Activated CD8-positive, alpha-beta memory T cell treated with anti-CD3 and anti-CD28 coated beads, Interleukin-2, amount 50 U/mL, for 48 hours (primary cell): Measurements from ENCODE around the gene ARIH2.

Source experiments
- DNase-seq: peaks from one replicate; pipeline ENCODE4 v3.0.0-alpha.2; 2020

The ARIH2 gene

GRCh38 chr3:48929358-48930035, 10.9 kb downstream of the ARIH2 start:
- DNase-seq = no peak

- no peak for DNase-seq
These were observed 11.9 kb downstream of the ARIH2 start for GRCh38 chr3:48930590-48930989.

- no peak for DNase-seq
These were observed 13.4 kb downstream of the ARIH2 start for GRCh38 chr3:48931944-48932580.

DNA sequence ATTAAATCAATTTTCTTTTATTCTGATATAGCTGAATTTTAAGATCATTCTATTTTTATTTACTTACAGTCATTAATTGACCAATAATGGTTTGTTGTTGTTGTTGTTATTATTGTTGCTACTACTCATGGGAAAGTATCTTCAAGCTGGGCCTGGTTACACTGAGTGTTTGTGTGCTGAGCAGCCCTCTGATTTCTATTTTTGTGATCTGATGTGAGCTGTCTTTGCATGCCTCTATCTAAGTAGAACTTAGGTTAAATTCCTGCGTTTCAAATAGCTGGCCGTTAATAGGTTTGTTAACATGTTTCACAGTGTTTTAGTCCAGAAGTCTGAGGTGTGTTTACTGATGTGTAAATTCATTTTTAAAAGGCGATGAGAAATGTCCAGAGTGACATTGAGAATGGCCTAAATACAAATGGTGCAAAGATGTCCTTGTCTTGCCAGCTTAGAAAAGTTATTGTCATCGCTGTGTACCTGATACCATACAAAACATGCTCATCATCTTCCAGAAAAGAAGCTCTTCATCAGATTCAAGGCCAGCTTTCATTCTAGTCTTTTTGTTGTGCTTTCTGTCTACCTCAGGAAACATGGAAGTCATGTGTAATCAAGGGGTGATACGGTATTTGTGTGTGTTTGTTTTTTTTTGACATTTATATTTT, 15.8 kb downstream of the ARIH2 start:
- DNase-seq = no peak

DNA sequence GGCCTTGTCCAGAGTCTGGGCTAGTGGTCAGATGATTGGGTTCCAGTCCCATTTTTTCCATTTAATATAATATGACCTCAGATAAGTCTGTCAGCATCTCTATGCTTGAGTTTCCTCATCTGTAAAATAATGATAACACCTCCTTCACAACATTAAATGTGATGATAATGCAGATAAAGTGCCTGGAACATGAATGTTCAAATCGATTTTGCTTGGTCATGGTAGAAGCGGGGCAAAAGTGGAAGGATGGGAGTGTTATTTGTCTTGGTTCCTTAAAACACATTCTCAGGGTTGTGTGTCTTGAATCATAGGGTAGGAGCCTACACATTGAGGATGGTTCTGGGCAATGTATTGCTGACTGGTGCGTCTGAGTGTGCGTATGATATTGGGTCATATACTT, 16.9 kb downstream of the ARIH2 start:
- DNase-seq = no peak

GRCh38 chr3:48938156-48938555, 19.5 kb downstream of the ARIH2 start:
- no peak for DNase-seq

DNA sequence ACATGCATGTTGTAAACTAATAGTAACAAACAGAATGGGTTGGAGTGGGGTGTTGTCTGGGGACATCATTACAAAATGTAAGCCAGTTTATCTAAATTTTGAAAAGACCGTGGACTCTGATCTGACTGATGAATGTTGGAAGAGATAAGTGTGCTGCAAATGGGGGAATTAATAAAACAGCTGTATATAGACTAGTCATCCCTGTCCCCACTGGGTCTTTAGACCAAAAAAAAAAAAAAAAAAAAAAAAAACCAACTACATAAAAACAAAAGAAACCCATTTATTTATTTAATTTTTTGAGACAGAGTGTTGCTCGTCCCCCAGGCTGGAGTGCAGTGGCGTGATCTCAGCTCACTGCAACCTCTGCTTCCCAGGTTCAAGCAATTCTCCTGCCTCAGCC, 20.0 kb downstream of the ARIH2 start:
- DNase-seq = no peak

DNA sequence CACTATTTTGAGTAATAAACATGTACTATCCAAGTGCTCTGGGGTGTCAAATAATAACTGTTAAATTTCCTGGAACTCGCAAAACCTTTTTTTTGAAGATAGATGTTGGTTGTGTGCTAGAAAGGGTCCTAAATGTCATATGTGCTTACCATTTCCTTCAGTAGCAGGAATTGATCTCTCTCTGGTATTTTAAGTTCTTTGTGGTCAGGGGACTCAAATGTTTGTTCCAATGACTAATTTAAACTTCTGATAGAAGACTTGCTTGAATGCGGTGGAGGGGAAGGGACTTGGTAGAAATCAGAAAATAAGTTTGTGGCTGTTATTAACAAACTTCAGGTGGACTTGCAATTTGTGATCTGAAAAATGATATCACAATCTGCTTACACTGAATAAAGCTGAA, 26.8 kb downstream of the ARIH2 start:
- no peak for DNase-seq

DNA sequence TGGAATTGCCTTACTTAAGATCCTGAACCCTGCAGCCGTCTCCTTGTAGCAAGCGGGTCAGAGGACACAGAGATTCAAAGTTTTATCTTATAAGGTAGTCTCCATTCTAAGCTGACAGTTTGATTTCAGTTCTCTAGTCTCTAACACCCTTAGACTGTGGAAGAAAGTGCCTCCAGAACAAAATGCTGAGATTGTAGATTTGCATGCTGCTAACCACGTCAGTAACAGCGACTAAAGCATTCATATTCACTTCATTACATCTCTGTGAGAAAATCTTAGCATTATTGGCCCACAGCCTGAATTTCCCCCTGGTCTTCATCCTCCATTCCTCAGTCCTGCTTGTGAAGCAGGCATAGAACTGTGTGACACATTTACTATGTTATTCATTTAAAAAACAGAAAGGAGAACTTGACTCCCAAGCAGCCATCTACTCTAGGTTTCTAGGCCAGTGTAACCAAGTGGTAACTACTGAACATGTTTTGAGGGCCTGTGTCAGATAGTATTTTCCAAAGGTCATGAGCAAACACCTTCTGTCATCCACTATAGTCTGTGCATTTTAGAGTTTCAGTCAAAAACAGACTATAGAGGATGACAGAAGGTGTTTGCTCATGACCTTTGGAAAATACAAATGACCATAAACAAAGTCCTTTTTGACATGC, 27.4 kb downstream of the ARIH2 start:
- DNase-seq = no peak

DNA sequence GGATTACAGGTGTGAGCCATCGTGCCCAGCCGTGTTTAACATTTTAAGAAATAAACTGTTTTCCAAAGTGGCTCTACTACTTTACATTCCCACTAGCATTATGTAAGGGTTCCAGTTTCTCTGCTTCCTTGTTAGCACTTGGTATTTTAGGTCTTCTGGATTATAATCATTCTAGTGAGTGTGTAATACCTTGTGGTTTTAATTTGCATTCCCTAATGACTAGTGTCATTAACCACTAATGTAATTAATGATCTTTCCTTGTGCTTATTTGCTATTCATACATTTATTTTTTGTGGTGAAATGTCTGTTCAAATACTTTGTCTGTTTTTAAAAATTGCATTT, 30.7 kb downstream of the ARIH2 start:
- DNase-seq = no peak

DNA sequence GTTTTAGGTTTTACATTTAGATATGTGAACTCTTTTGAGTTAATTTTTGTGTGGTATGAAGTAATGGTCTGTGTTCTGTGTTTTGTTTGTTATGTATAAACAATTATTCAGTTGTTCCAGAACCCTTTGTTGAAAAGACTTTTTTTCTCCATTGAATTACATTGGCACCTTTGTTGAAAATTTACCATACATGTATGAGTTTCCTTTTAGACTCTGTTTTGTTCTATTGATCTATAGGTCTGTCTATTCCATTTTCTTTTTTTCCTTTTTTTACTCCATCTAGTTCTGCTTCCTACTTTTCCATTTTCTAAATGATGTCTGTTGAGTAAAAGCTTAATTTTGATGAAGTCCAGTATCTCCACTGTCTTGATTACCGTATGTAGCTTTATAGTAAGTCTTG, 31.4 kb downstream of the ARIH2 start:
- DNase-seq = no peak

GRCh38 chr3:48951764-48952163, 33.1 kb downstream of the ARIH2 start:
- no peak for DNase-seq

- DNase-seq = no peak
These were observed 34.0 kb downstream of the ARIH2 start for GRCh38 chr3:48952510-48953118.

GRCh38 chr3:48957006-48957705, 38.5 kb downstream of the ARIH2 start:
- DNase-seq = no peak

- DNase-seq = no peak
These were observed 42.3 kb downstream of the ARIH2 start for GRCh38 chr3:48960841-48961413.

DNA sequence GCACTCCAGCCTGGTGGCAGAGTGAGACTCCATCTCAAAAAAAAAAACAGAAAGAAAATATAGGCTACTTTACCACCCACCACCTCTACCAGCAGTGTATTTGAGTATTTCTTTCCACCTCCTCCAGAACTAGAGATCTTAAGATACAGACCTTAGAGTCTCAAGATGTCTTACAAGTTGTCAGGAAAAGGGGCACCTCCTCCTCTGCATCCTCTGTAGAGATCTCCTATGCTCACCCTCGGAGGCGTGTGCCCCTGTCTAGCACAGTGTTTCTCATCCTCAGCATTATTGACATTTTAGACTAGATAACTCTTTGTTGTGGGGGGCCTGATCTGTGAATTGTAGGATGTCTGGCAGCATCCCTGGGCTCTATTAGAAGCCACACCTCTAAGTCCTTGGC, 43.7 kb downstream of the ARIH2 start:
- DNase-seq = peak; percentile 26

DNA sequence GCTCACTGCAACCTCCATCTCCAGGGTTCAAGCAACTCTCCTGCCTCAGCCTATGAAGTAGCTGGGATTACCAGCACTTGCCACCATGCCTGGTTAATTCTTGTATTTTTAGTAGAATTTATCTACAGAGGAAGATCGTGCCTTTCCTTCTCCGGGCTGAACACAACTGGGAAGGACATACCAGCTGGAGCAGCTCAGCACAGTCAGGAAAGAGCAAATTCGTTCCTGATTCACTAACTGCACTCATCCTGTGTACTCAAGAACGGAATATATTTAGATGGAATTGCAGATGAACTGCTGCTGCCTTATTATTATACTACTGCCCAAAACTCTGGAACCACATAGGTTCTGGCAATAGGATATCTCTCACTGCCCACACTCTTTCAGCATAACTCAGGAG, 44.3 kb downstream of the ARIH2 start:
- DNase-seq = peak; percentile 1

- DNase-seq = no peak
These were observed 44.9 kb downstream of the ARIH2 start for GRCh38 chr3:48963591-48963990.

- DNase-seq = no peak
These were observed 47.7 kb downstream of the ARIH2 start for GRCh38 chr3:48966367-48966766.

DNA sequence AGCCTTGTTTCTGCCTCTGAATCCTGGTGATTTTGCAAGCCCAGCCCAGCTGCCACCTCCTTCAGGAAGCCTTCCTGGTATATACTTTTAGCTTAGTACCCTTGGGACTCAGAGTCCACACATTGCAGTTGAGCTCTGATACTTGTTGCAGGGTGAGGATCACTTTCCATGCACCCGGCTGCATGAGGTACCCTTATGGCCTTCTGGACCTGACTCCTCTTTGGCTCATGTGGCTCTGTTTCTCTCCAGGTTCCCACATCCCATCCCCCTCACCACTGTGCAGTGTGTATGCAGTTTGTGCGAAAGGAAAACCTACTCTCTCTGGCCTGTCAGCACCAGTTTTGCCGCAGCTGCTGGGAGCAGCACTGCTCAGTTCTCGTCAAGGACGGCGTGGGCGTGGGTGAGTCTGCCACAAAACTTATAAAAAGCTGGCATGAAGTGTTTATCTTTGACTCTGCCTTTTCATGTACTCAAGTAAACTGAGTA, 48.3 kb downstream of the ARIH2 start:
- DNase-seq = no peak

DNA sequence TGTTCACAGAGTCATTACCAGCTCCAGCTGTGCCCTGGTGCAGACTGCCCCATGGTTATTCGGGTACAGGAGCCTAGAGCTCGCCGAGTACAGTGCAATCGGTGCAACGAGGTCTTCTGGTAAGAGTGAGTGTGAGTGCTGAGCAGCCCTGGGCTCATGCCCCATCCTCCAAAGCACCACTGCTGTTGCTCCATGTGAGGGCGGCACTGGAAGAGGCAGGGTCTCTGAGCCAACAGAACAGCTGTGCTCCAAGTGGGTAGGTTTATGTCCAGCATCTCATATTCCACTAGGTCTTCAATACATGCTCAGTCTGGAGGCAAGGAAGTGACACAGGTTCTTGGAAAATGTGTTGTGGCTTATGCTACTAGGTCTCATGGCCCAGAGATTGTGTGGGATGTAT, 51.9 kb downstream of the ARIH2 start:
- no peak for DNase-seq

- no peak for DNase-seq
These were observed 55.6 kb downstream of the ARIH2 start for GRCh38 chr3:48974076-48974864.
